H9 (cell line): ENCODE results near the gene DCAF5. TPM values are rescaled to one million over a fixed set of nuclear protein-coding genes. Genes with fewer than 3 reads are reported as not detected.

Experiments
- DNase-seq: peaks from one replicate; pipeline ENCODE4 v3.0.0-alpha.2; 2017
- H2AFZ ChIP-seq: one replicate; pipeline ENCODE4 v1.6.1; 2013; ENCODE audit warnings: mild to moderate bottlenecking, low read length, control low read depth, moderate library complexity
- H2AK5ac ChIP-seq: 2 replicates; pipeline ENCODE4 v1.6.1; 2013; ENCODE audit warnings: low read length, control low read depth, mixed read lengths; ENCODE audit not compliant: insufficient read length
- H2BK120ac ChIP-seq: one replicate; pipeline ENCODE4 v1.6.1; 2013; ENCODE audit warnings: low read depth, mild to moderate bottlenecking, low read length, control low read depth, inconsistent platforms; ENCODE audit not compliant: poor library complexity, severe bottlenecking
- H2BK12ac ChIP-seq: 2 replicates; pipeline ENCODE4 v1.6.1; 2013; ENCODE audit warnings: low read length, control low read depth, mixed read lengths, low read depth; ENCODE audit not compliant: insufficient read length
- H2BK15ac ChIP-seq: 2 replicates; pipeline ENCODE4 v1.6.1; 2013; ENCODE audit warnings: low read depth, low read length, control low read depth
- H2BK20ac ChIP-seq: one replicate; pipeline ENCODE4 v1.6.1; 2013; ENCODE audit warnings: low read depth, mild to moderate bottlenecking, low read length, control low read depth, inconsistent platforms; ENCODE audit not compliant: poor library complexity, severe bottlenecking
- H2BK5ac ChIP-seq: 2 replicates; pipeline ENCODE4 v1.6.1; 2013; ENCODE audit warnings: low read length, control low read depth, mixed read lengths; ENCODE audit not compliant: insufficient read length
- H3K14ac ChIP-seq: 2 replicates; pipeline ENCODE4 v1.6.1; 2013; ENCODE audit warnings: low read length, control low read depth; ENCODE audit not compliant: insufficient read depth
- H3K18ac ChIP-seq: 2 replicates; pipeline ENCODE4 v1.6.1; 2013; ENCODE audit warnings: low read depth, mild to moderate bottlenecking, mixed read lengths, low read length, control low read depth; ENCODE audit not compliant: insufficient read length
- H3K23ac ChIP-seq: 2 replicates; pipeline ENCODE4 v1.6.1; 2013; ENCODE audit warnings: low read length, control low read depth, mixed read lengths, low read depth; ENCODE audit not compliant: insufficient read length
- H3K23me2 ChIP-seq: 2 replicates; pipeline ENCODE4 v1.6.1; 2013; ENCODE audit warnings: low read depth, mild to moderate bottlenecking, mixed read lengths, low read length, control low read depth; ENCODE audit not compliant: insufficient read length, poor library complexity, severe bottlenecking
- H3K27ac ChIP-seq: 2 replicates; pipeline ENCODE4 v1.5.1; 2013; ENCODE audit warnings: low read length, control low read depth, mixed read lengths, low read depth; ENCODE audit not compliant: insufficient read length
- H3K27me3 ChIP-seq: 2 replicates; pipeline ENCODE4 v1.6.1; 2013; ENCODE audit warnings: low read length, control low read depth, inconsistent platforms; ENCODE audit not compliant: insufficient read depth
- H3K4ac ChIP-seq: 2 replicates; pipeline ENCODE4 v1.6.1; 2013; ENCODE audit warnings: low read depth, mild to moderate bottlenecking, control low read depth, inconsistent platforms, low read length, moderate library complexity
- H3K4me1 ChIP-seq: 2 replicates; pipeline ENCODE4 v1.6.1; 2013; ENCODE audit warnings: low read length, control low read depth, inconsistent platforms; ENCODE audit not compliant: insufficient read depth
- H3K4me2 ChIP-seq: 2 replicates; pipeline ENCODE4 v1.6.1; 2013; ENCODE audit warnings: low read length, control low read depth, mixed read lengths; ENCODE audit not compliant: insufficient read length, insufficient read depth
- H3K56ac ChIP-seq: 2 replicates; pipeline ENCODE4 v1.6.1; 2013; ENCODE audit warnings: low read depth, mild to moderate bottlenecking, mixed read lengths, low read length, control low read depth; ENCODE audit not compliant: insufficient read length
- H3K79me1 ChIP-seq: 2 replicates; pipeline ENCODE4 v1.6.1; 2013; ENCODE audit warnings: low read depth, mild to moderate bottlenecking, moderate library complexity, low read length, control low read depth, inconsistent platforms; ENCODE audit not compliant: insufficient read depth, poor library complexity, severe bottlenecking
- H3K79me2 ChIP-seq: 2 replicates; pipeline ENCODE4 v1.6.1; 2013; ENCODE audit warnings: low read length, control low read depth, inconsistent platforms; ENCODE audit not compliant: insufficient read depth
- H3K9ac ChIP-seq: 2 replicates; pipeline ENCODE4 v1.6.1; 2013; ENCODE audit warnings: low read length, control low read depth, mixed read lengths; ENCODE audit not compliant: insufficient read length; ENCODE audit errors: extremely low read depth
- H3K9me3 ChIP-seq: one replicate; pipeline ENCODE4 v1.6.1; 2013; ENCODE audit warnings: low read depth, low read length, inconsistent platforms; ENCODE audit not compliant: control insufficient read depth
- H3T11ph ChIP-seq: one replicate; pipeline ENCODE4 v1.6.1; 2013; ENCODE audit warnings: mild to moderate bottlenecking, low read length, control low read depth, inconsistent platforms
- H4K20me1 ChIP-seq: one replicate; pipeline ENCODE4 v1.6.1; 2013; ENCODE audit not compliant: control insufficient read depth, insufficient read length, insufficient read depth
- H4K5ac ChIP-seq: 2 replicates; pipeline ENCODE4 v1.6.1; 2013; ENCODE audit warnings: low read depth, mild to moderate bottlenecking, mixed read lengths, low read length, control low read depth; ENCODE audit not compliant: insufficient read length
- H4K8ac ChIP-seq: replicated peaks from 2 replicates; pipeline ENCODE4 v1.6.1; 2013; ENCODE audit warnings: low read length, control low read depth, mixed read lengths, low read depth; ENCODE audit not compliant: insufficient read length
- H4K91ac ChIP-seq: 2 replicates; pipeline ENCODE4 v1.6.1; 2013; ENCODE audit warnings: low read depth, mild to moderate bottlenecking, moderate library complexity, mixed read lengths, low read length, control low read depth; ENCODE audit not compliant: insufficient read length
- H3K27ac Mint-ChIP-seq, 3 experiments: 2 replicates in 2 of 3; 3 replicates in 1 of 3; pipeline ENCODE4 v1.8.0; 2020 to 2021; ENCODE audit warnings: mixed read lengths in 3 of 3, mild to moderate bottlenecking in 1 of 3, moderate library complexity in 1 of 3
- H3K27me3 Mint-ChIP-seq: 2 replicates; pipeline ENCODE4 v1.8.0; 2021; ENCODE audit warnings: low read depth, mild to moderate bottlenecking, moderate library complexity, mixed read lengths
- H3K36me3 Mint-ChIP-seq, 3 experiments: 2 replicates in 2 of 3; 3 replicates in 1 of 3; pipeline ENCODE4 v1.8.0; 2020 to 2021; ENCODE audit warnings: low read depth in 3 of 3, mixed read lengths in 3 of 3; ENCODE audit not compliant: insufficient read depth in 1 of 3
- H3K4me1 Mint-ChIP-seq, 2 experiments: 2 replicates each; pipeline ENCODE4 v1.8.0; 2020; ENCODE audit warnings: mixed read lengths in 2 of 2
- H3K4me3 Mint-ChIP-seq, 2 experiments: 2 replicates in 1 of 2; 3 replicates in 1 of 2; pipeline ENCODE4 v1.8.0; 2020 to 2021; ENCODE audit warnings: mild to moderate bottlenecking in 2 of 2, mixed read lengths in 2 of 2, moderate library complexity in 1 of 2
- H3K9me3 Mint-ChIP-seq, 2 experiments: 2 replicates in 1 of 2; 3 replicates in 1 of 2; pipeline ENCODE4 v1.8.0; 2020; ENCODE audit warnings: mild to moderate bottlenecking in 2 of 2, mixed read lengths in 2 of 2, moderate library complexity in 1 of 2
- WGBS: extraction: QIAGEN DNeasy Blood & Tissue Kit; methylation state at CpG from one replicate; pipeline ENCODE4 v1.1.7; 2013; ENCODE audit warnings: missing lambda C conversion rate, low lambda C conversion rate, mixed read lengths; ENCODE audit not compliant: insufficient read length; ENCODE audit errors: extremely low coverage; 5-methylcytosine and 5-hydroxymethylcytosine counted together
- total RNA-seq: library from RNA; stranded (reverse); gene quantifications from 2 replicates; pipeline ENCODE4 v1.2.1, GENCODE V29; 2021
- TF ChIP-seq, protein P1 (sequence below): fragments of 200-600 bp; sonication (generic); conservative IDR thresholded peaks from 3 replicates; pipeline ENCODE4 v1.8.0; 2021; ENCODE audit warnings: antibody characterized with exemption, mild to moderate bottlenecking

The DCAF5 gene
- total RNA-seq, 1 experiment from 2014 or later = 31.4 TPM

DNA sequence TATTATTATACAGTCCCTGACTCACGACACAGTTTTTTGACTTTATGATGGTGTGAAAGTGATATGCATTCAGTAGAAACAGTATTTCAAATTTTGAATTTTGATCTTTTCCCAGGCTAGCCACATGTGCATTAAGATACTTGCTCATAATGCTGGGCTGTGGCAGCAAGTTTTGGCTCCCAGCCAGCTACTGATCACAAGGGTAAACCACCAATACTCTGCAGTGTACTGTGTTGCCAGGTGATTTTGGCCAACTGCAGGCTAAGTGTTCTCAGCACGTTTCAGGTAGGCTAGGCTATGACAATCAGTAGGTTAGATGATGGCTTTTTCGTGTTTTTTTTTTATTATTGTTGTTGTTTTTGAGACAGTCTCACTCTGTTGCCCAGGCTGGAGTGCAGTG lies 104.5 kb downstream of the DCAF5 start:
- Histone ChIP-seq H3K18ac (no peak overlapping the region), H3K9me3 (no peaks in the 10 kb centered on the region), H4K20me1 (no peaks in the 10 kb centered on the region), H2BK120ac (no peak overlapping the region), H2BK12ac (no peak overlapping the region), H3K14ac (no peak overlapping the region), H3K79me1 (no peaks in the 10 kb centered on the region), H2AK5ac (no peak overlapping the region), H2BK20ac (no peak overlapping the region), H3K27me3 (no peaks in the 10 kb centered on the region), H4K91ac (no peak overlapping the region), H3T11ph (no peak overlapping the region), H3K56ac (no peak overlapping the region), H3K23ac (no peak overlapping the region), H3K79me2 (no peaks in the 10 kb centered on the region), H3K27ac (no peak overlapping the region), H3K4me2 (no peak overlapping the region), H4K5ac (no peak overlapping the region), H3K9ac (no peak overlapping the region), H4K8ac (no peak overlapping the region), H2BK5ac (no peak overlapping the region), H3K23me2 (no peaks in the 10 kb centered on the region), H3K4ac (no peak overlapping the region), H2BK15ac (no peak overlapping the region), H3K4me1 (peaks cover 16% of the 10 kb centered on the region; the same call in 1 of the 2 replicates), H2AFZ (no peak overlapping the region)
- Mint-ChIP-seq H3K4me3 (no peak overlapping the region), H3K27me3 (no peaks in the 10 kb centered on the region; the same call in 1 of the 2 replicates), H3K9me3 (no peaks in the 10 kb centered on the region), H3K36me3 (peaks cover 0 to 4% (median 0%) of the 10 kb centered on the region in 3 experiments; a peak in 3 of 7 replicates), H3K27ac (peak overlapping the region in 1 of 3 experiments; percentile 12; a peak in 1 of 7 replicates), H3K4me1 (peaks cover 67 to 68% of the 10 kb centered on the region in 2 experiments)
- WGBS = no CpG with 5 or more reads among the region's 3 CpGs
- no peak for DNase-seq
- TF ChIP-seq, protein P1, sequence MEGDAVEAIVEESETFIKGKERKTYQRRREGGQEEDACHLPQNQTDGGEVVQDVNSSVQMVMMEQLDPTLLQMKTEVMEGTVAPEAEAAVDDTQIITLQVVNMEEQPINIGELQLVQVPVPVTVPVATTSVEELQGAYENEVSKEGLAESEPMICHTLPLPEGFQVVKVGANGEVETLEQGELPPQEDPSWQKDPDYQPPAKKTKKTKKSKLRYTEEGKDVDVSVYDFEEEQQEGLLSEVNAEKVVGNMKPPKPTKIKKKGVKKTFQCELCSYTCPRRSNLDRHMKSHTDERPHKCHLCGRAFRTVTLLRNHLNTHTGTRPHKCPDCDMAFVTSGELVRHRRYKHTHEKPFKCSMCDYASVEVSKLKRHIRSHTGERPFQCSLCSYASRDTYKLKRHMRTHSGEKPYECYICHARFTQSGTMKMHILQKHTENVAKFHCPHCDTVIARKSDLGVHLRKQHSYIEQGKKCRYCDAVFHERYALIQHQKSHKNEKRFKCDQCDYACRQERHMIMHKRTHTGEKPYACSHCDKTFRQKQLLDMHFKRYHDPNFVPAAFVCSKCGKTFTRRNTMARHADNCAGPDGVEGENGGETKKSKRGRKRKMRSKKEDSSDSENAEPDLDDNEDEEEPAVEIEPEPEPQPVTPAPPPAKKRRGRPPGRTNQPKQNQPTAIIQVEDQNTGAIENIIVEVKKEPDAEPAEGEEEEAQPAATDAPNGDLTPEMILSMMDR = no peak
